Fibroblast of peridontal ligament (primary cell): ENCODE results near the gene DENND1B.
"Not testable (repeated sequence)": the region's sequence is repeated elsewhere in the genome, so short reads cannot be mapped to it uniquely, and the experiment has no call there.

Experiments used
- DNase-seq: peaks from one replicate; pipeline ENCODE4 v3.0.0-alpha.2; 2010; ENCODE audit errors: extremely low read depth

DENND1B gene

DNA sequence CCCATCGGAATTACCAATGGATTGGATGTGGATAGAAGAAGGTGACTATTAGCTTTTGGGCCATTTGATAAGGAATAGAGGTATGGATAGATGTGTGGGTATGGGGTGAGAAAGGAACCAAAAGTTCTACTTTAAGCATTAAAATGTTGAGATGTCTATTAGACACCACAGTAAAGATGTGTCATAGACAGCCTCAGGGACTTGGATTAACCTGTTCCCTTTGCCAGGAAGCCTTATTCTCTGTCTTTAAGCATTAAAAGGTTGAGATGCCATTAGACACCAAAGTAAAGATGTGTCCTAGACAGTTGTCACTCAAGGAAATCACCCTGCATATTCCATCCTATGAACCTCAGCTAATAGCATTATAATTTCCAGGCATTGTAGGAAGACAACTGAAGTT is 11.0 kb upstream of the DENND1B start:
- no peak for DNase-seq

DNA sequence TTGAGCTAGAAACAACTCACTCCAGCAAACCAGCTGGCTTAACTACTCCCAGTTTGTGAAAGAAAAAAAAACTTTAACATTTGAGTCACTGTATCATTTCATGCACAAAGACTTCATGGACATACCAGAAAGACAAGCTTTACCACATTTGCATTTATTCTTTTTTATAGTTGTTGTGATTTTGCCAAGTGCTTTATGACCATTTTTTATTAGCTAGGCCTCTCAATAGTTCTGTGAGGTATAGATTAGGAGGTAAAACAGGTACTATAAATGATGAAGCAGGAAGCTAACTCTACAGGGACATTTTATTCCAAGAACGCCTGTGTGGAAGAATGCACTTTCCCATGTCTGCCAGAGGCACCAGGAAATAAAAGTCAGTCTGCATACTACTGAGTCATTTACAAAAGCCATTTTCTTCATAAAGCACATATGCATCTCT is 8.2 kb upstream of the DENND1B start:
- peak; percentile 67 for DNase-seq

DNA sequence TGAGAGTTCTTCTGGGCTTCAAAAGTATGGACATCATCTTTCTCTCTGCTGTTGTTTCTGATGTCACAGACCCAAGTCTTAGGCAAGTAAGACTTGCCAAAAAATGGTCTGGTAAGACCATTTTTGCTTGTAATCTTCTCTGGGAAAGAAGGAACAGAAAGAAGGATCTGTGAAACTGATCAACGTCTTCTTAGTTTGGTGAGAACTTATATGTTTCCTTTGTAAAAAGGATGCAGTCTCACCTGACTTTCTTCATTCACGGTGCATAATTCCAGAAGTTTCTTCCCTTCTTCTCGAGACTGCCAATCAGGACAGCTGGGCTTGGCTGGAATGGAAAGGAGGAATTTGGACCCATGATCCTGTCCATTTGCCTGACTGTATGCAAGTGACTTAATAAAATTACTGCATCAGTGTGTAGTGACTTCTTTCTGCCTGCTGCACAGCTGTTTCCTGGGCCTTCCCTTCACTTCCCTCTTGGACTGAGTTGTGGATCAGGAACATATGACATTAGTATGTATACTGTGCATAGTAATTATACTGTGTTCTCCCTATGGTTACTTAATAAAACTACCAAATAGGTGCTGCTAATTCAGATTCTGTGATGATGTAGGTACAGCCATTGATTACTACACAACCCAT is 7.6 kb upstream of the DENND1B start:
- no peak for DNase-seq

- peak; percentile 39 for DNase-seq
Measured at GRCh38 chr1:197781968-197782721, 6.9 kb upstream of the DENND1B start.

GRCh38 chr1:197779921-197780320 is 4.6 kb upstream of the DENND1B start:
- no peak for DNase-seq

DNA sequence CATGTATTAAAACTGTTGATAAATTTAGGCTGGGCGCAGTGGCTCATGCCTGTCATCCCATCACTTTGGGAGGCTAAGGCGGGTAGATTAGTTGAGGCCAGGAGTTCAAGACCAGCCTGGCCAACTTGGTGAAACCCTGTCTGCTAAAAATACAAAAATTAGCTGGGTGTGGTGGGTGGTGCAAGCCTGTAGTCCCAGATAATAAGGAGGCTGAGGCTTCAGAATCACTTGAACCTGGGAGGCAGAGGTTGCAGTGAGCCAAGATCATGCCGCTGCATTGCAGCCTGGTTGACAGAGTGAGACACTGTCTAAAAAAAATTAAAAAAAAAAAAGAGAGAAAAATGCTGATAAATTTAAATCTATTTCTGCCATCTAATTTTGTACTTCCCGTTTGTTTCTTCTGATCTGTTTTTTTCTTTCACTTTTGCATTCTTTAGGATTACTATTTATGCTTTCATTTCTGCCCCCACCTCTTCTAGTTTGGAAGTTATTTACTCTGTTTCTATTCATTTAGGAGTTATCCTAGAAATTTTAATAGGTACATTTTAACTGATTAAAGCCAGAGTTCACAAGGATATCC is 3.2 kb upstream of the DENND1B start:
- no peak for DNase-seq

- peak; percentile 84 for DNase-seq
Measured at GRCh38 chr1:197776351-197777105, 1.2 kb upstream of the DENND1B start.

GRCh38 chr1:197774466-197775281 is 606 bp downstream of the DENND1B start:
- peak; percentile 41 for DNase-seq

DNA sequence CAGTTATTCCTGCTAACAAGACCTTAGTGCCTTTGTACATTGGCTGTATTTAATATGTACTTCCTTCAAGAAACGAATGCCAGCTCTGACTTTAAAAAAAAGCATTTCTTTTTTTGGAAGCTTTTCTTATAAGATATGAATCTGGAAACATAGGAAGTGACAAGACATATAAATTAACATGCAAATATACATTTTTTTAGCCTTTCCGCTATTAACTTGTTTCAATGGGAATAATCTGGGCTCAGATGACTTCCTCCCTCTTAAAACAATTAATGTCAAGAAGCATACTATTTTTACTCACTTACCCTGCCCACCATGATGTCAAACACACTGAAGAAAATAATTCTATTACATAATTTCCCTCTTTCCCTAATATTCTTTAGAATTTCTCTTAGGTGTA is 1.4 kb downstream of the DENND1B start:
- peak; percentile 23 for DNase-seq

GRCh38 chr1:197771904-197772556 is 3.2 kb downstream of the DENND1B start:
- DNase-seq: no peak

DNA sequence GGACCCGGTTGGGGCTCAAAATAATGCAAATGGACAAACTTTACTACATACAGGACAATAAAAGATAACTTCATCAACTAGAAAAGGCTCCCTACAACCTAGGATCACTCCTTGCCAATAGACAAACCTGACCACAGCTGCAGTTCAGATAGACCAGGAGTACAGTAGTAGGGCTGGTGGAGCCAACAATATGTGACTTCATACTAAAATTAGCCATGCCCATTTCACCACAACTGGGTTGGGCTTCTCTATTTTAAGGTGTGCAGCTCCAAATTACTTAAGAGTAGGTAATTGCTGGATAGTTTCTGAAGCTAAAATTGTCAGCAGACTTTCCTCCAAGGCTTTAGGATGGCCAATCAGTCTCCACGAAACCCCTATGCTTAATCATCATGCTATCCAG is 3.9 kb downstream of the DENND1B start:
- DNase-seq: no peak

DNA sequence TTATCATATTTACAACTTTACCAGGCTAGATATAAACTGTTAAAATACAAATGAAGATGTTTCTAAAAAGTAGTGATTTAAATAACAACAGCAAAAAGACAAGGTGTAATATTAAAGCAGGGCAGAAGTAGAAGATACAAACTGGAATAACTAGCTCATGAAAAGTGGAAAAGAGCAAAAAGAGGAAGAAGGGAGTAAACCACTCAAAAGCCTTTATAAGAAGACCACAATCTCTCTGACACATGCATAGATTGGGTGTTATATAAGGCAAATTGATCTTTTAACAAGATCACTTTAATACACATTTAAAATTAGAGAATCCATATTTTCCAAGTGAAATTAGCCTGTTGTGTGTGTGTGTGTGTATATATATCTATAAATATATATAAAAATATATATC is 5.0 kb downstream of the DENND1B start:
- DNase-seq: no peak

DNA sequence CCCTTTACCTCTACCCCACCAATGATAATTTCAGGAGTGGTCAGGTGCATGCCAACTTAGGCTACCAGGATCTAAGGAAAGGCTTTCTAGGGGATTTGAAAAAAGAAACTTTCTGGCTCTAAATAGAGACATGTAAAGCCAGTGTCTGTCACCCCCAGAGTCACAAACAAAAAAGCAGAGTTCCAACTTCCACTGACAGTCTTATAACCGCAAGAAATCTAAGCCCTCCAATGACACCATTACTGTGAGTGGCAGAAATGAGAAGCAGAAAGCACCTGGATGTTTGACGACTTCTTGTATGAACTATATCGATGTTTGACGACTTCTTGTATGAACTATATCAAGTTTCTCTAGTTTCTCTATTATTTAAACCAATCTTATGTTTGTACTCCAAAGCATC is 6.0 kb downstream of the DENND1B start:
- no peak for DNase-seq

GRCh38 chr1:197768014-197768805 is 7.1 kb downstream of the DENND1B start:
- DNase-seq: no peak

- DNase-seq: no peak
Measured at GRCh38 chr1:197763769-197764168, 11.5 kb downstream of the DENND1B start.

DNA sequence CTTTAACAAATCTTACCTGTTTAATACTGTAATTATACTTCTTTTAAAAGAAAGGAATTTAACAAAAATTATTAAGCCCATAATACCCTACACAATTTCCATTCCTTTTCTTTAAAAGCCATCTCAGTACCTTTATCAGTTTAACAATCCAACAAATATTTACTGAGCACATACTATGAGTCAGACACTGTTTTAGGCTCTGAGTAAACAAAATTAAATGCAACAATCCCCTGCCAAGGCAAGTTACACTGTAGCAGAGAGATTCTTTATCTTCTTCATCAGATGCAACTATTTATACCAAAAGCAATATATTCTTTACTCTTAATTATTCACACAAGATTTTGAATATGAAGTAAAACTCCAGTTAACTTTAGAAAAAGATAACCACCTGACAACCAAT is 12.0 kb downstream of the DENND1B start:
- DNase-seq: no peak

DNA sequence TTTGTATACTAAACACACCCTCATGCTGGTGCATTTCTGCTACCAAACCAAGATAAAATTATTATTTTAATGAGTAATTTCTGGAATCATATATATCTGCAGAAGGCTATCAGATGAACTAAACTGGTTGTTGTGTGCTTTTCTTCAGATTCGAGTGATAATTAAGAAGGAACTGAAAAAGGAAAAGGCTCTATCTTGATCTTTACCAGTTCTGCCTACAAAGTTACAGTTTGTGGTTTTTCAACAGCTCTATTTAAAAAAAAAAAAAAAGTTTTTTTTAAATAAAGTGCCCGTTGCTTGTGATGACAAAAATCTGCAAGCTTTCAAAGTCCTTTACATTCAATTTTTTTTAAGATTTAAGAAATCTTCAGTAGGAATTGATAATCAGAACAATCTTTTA is 13.6 kb downstream of the DENND1B start:
- no peak for DNase-seq

DNA sequence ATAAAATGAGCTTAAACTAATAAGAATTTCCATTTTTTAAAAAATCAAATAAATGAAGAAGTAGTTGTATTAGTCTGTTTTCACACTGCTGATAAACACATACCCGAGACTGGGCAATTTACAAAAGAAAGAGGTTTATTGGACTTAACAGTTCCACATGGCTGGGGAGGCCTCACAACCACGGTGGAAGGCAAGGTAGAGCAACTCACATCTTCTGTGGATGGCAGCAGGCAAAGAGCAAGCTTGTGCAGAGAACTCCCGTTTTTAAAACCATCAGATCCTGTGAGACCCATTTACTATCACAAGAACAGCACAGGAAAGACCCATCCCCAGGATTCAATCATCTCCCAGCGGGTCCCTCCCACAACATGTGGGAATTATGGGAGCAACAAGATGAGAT is 19.7 kb downstream of the DENND1B start:
- not testable (repeated sequence) for DNase-seq

GRCh38 chr1:197752652-197753164 is 22.6 kb downstream of the DENND1B start:
- not testable (repeated sequence) for DNase-seq

GRCh38 chr1:197750366-197750765 is 24.9 kb downstream of the DENND1B start:
- no peak for DNase-seq
